Ishikawa (cell line): Measurements from ENCODE around the gene IPPK.

Experiments
- CEBPB ChIP-seq: IDR thresholded peaks from 2 replicates; pipeline ENCODE4 v1.6.1; 2012
- CREB1 ChIP-seq: IDR thresholded peaks from 2 replicates; pipeline ENCODE4 v1.6.1; 2012; ENCODE audit warnings: low read depth
- EGR1 ChIP-seq: IDR thresholded peaks from 2 replicates; pipeline ENCODE4 v1.6.1; 2012
- EP300 ChIP-seq: IDR thresholded peaks from 2 replicates; pipeline ENCODE4 v1.6.1; 2012; ENCODE audit warnings: borderline replicate concordance
- FOXM1 ChIP-seq: IDR thresholded peaks from 2 replicates; pipeline ENCODE4 v1.6.1; 2012; ENCODE audit warnings: low read depth, borderline replicate concordance
- NFIC ChIP-seq: IDR thresholded peaks from 2 replicates; pipeline ENCODE4 v1.6.1; 2012
- RAD21 ChIP-seq: IDR thresholded peaks from 2 replicates; pipeline ENCODE4 v1.6.1; 2012; ENCODE audit warnings: low read depth
- TAF1 ChIP-seq: IDR thresholded peaks from 2 replicates; pipeline ENCODE4 v1.6.1; 2012; ENCODE audit warnings: low read depth, mild to moderate bottlenecking
- TCF12 ChIP-seq: IDR thresholded peaks from 2 replicates; pipeline ENCODE4 v1.6.1; 2012; ENCODE audit warnings: low read depth
- TEAD4 ChIP-seq: IDR thresholded peaks from 2 replicates; pipeline ENCODE4 v1.6.1; 2012
- YY1 ChIP-seq: IDR thresholded peaks from 2 replicates; pipeline ENCODE4 v1.6.1; 2012; ENCODE audit warnings: low read depth
- ZBTB7A ChIP-seq: IDR thresholded peaks from 2 replicates; pipeline ENCODE4 v1.6.1; 2012; ENCODE audit warnings: low read depth
- TF ChIP-seq, protein P1 (sequence below): IDR thresholded peaks from 2 replicates; pipeline ENCODE4 v1.6.1; 2012
- TF ChIP-seq, protein P2 (sequence below): IDR thresholded peaks from 2 replicates; pipeline ENCODE4 v1.6.1; 2012; ENCODE audit warnings: low read depth, mild to moderate bottlenecking
- TF ChIP-seq, protein P3 (sequence below): IDR thresholded peaks from 2 replicates; pipeline ENCODE4 v1.6.1; 2012

IPPK gene

DNA sequence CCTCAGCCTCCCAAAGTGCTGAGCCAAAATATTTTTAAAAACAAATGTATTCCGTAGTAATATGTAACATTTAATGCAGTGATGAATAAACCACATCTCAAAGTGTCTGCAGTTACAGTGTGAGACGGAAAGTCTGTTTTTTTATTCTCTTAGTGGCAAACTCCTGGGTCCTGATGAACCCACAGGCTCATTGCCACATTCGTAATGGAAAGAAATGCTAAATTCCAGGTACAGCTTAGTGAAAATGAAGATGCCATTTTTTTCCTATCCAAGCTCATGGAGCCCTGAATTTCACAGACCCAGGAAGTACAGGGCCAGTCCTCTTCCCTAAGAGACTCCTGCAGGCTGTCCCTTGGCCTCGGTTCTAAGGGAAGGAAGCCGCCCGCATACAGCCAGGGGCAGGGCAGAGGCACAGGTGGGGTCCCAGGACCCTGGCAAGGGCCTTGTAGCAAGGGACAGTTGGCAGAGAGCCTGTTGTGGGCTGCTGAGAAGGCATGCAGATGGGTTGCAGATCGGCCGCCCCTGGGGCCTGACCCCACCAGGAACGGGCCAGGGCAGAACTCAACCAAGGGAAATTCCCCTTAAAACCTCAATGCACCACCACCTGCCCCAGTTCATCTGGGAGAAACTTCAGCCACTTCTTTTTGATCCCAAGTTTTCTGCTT, 36.2 kb downstream of the IPPK start:
- TF ChIP-seq TEAD4 = no peak
- TF ChIP-seq YY1 = no peak
- TF ChIP-seq, protein P1, sequence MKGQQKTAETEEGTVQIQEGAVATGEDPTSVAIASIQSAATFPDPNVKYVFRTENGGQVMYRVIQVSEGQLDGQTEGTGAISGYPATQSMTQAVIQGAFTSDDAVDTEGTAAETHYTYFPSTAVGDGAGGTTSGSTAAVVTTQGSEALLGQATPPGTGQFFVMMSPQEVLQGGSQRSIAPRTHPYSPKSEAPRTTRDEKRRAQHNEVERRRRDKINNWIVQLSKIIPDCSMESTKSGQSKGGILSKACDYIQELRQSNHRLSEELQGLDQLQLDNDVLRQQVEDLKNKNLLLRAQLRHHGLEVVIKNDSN = no peak
- no peak for TF ChIP-seq ZBTB7A
- TF ChIP-seq, protein P2, sequence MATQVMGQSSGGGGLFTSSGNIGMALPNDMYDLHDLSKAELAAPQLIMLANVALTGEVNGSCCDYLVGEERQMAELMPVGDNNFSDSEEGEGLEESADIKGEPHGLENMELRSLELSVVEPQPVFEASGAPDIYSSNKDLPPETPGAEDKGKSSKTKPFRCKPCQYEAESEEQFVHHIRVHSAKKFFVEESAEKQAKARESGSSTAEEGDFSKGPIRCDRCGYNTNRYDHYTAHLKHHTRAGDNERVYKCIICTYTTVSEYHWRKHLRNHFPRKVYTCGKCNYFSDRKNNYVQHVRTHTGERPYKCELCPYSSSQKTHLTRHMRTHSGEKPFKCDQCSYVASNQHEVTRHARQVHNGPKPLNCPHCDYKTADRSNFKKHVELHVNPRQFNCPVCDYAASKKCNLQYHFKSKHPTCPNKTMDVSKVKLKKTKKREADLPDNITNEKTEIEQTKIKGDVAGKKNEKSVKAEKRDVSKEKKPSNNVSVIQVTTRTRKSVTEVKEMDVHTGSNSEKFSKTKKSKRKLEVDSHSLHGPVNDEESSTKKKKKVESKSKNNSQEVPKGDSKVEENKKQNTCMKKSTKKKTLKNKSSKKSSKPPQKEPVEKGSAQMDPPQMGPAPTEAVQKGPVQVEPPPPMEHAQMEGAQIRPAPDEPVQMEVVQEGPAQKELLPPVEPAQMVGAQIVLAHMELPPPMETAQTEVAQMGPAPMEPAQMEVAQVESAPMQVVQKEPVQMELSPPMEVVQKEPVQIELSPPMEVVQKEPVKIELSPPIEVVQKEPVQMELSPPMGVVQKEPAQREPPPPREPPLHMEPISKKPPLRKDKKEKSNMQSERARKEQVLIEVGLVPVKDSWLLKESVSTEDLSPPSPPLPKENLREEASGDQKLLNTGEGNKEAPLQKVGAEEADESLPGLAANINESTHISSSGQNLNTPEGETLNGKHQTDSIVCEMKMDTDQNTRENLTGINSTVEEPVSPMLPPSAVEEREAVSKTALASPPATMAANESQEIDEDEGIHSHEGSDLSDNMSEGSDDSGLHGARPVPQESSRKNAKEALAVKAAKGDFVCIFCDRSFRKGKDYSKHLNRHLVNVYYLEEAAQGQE = no peak
- no peak for TF ChIP-seq FOXM1
- no peak for TF ChIP-seq CEBPB
- no peak for TF ChIP-seq TAF1
- no peak for TF ChIP-seq EP300
- TF ChIP-seq CREB1 = no peak
- TF ChIP-seq, protein P3, sequence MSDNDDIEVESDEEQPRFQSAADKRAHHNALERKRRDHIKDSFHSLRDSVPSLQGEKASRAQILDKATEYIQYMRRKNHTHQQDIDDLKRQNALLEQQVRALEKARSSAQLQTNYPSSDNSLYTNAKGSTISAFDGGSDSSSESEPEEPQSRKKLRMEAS = no peak
- no peak for TF ChIP-seq EGR1
- no peak for TF ChIP-seq TCF12
- no peak for TF ChIP-seq NFIC
- no peak for TF ChIP-seq RAD21

DNA sequence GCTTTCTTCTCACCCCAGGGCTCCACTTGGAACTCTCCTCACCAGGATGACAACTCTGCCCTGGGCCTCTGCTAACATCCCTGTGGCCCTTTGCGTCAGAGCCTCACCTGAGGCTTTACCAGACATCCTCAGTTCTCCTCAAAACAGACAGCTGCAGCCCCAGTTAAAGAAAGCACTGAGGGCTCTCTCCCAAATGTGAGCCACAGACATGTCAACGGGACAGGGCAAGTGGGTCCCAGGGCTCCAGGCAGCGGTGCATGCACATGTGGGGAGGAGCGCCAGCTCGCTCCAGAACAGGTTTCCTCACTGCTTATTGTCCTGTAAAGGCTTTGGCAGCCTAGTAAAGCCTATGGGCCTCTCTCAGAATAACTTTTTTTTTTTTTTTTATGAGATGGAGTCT, 37.3 kb downstream of the IPPK start:
- TF ChIP-seq ZBTB7A = no peak
- no peak for TF ChIP-seq RAD21
- no peak for TF ChIP-seq NFIC
- TF ChIP-seq CEBPB = no peak
- no peak for TF ChIP-seq TCF12
- TF ChIP-seq, protein P2 = no peak
- TF ChIP-seq EGR1 = no peak
- no peak for TF ChIP-seq YY1
- TF ChIP-seq TAF1 = no peak
- TF ChIP-seq, protein P1 = no peak
- TF ChIP-seq TEAD4 = no peak
- no peak for TF ChIP-seq EP300
- TF ChIP-seq, protein P3 = no peak
- TF ChIP-seq CREB1 = no peak
- TF ChIP-seq FOXM1 = no peak

DNA sequence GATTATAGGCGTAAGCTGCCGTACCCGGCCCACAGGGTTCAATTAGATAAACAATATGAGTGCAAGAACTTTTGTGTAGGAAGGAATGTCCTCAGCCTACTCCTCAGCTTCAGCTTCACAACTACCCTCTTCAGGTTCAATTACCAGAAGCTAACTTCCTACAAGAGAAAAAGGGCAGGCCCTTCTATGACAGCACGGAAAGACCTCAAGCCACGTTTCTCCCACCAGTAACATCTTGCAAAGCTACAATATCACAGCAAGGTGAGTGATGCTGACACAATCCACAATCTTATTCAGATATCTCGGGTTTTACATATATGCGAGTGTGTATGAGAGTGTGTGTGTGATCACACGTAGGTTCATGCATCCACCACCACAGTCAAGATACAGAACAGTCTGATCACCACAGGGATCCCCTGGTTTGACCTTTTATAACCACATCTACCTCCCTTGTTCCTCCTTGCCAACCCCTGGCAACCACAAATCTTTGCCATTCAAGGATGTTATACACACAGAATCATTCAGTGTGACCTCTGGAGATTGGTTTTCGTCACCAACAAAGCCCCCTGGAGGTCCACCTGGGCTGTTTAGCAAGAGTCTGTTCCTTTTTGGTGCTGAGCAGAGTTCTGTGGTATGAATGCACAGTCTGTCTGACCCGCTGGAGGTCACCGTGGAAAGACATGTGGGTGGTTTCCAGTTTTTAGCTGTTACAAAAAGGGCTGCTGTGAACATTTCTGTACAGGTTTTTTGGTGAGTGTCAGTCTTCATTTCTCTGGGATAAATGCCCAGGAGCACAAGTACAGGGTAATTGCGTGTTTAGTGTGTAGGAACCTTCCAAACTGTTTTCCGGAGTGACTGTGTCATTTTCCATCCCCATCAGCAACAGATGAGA, 38.2 kb downstream of the IPPK start:
- TF ChIP-seq, protein P3 = no peak
- no peak for TF ChIP-seq EP300
- no peak for TF ChIP-seq RAD21
- TF ChIP-seq YY1 = no peak
- TF ChIP-seq NFIC = no peak
- TF ChIP-seq CREB1 = no peak
- no peak for TF ChIP-seq TEAD4
- TF ChIP-seq TAF1 = no peak

DNA sequence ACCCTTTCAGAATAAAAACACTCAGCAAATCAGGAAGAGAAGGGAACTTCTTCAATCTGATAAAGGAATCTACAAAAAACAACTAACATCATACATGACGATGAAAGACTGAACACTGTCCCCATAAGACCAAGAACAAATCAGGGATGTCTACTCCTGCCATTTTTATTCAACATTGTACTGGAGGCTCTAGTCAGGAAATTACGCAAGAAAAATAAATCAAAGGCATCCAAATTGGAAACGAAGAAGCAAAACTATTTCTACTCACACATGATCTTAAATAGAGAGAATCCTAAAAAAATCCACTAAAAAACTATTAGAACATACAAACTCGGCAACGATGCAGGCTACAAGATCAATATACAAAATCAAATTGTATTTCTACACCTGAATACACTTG, 42.3 kb downstream of the IPPK start:
- TF ChIP-seq EGR1 = no peak
- TF ChIP-seq TEAD4 = no peak
- no peak for TF ChIP-seq CREB1
- TF ChIP-seq, protein P1 = no peak
- TF ChIP-seq RAD21 = no peak
- TF ChIP-seq YY1 = no peak
- TF ChIP-seq TCF12 = no peak
- no peak for TF ChIP-seq ZBTB7A
- TF ChIP-seq EP300 = no peak
- no peak for TF ChIP-seq NFIC
- no peak for TF ChIP-seq FOXM1
- no peak for TF ChIP-seq TAF1
- TF ChIP-seq, protein P2 = no peak
- TF ChIP-seq, protein P3 = no peak
